SH-SY5Y (cell line): ENCODE measurements around the gene PIK3CA.

ENCODE experiments used
- GATA2 ChIP-seq: IDR thresholded peaks from 2 replicates; pipeline ENCODE4 v1.6.1; 2011; ENCODE audit warnings: mild to moderate bottlenecking, low read depth, low read length
- GATA3 ChIP-seq: IDR thresholded peaks from 2 replicates; pipeline ENCODE4 v1.6.1; 2011; ENCODE audit warnings: low read depth, mild to moderate bottlenecking, low read length, moderate library complexity

GRCh38 chr3:179172546-179172945, 24.4 kb downstream of the PIK3CA start:
- no peak for TF ChIP-seq GATA3
- no peak for TF ChIP-seq GATA2
